H1 (cell line): ENCODE results near the gene NR1I3. TPM values are rescaled to one million over a fixed set of nuclear protein-coding genes. Genes with fewer than 3 reads are reported as not detected.

Source experiments
- BCL11A ChIP-seq, 2 experiments: IDR thresholded peaks; one replicate each; pipeline ENCODE4 v1.6.1; 2011; ENCODE audit warnings: low read depth in 2 of 2, low read length in 2 of 2, mild to moderate bottlenecking in 2 of 2
- BRCA1 ChIP-seq: IDR thresholded peaks from 2 replicates; pipeline ENCODE4 v1.6.1; 2012; ENCODE audit warnings: low read depth, low read length, improper control_type of control experiment
- CBX8 ChIP-seq: fragments of 300-800, 300-1000 bp; sonication (generic); IDR thresholded peaks from 2 replicates; pipeline ENCODE4 v1.7.1; 2016; ENCODE audit warnings: low read depth, low read length, borderline replicate concordance
- CREB1 ChIP-seq: IDR thresholded peaks from 2 replicates; pipeline ENCODE4 v1.6.1; 2012; ENCODE audit warnings: inconsistent platforms
- KDM1A ChIP-seq: fragments of 200-600, 300-600 bp; sonication (generic); IDR thresholded peaks from 2 replicates; pipeline ENCODE4 v1.7.1; 2016; ENCODE audit warnings: mild to moderate bottlenecking, low read length, borderline replicate concordance
- SP1 ChIP-seq: IDR thresholded peaks from 2 replicates; pipeline ENCODE4 v1.6.1; 2011; ENCODE audit warnings: low read depth, low read length
- SUZ12 ChIP-seq: fragments of 200-600 bp; sonication (generic); IDR thresholded peaks from 2 replicates; pipeline ENCODE4 v1.6.1; 2012; ENCODE audit warnings: mild to moderate bottlenecking, inconsistent platforms, low read length, moderate library complexity, mixed read lengths
- TBP ChIP-seq: IDR thresholded peaks from 2 replicates; pipeline ENCODE4 v1.6.1; 2011; ENCODE audit warnings: low read depth, low read length, improper control_type of control experiment
- polyA plus RNA-seq, 7 experiments: library from polyadenylated mRNA; depleted of rRNA in 3 of 7; stranded (reverse) in 5 of 7; unstranded in 2 of 7; fragments of >200 nt in 5 of 7; fragments of 200-250 nt in 2 of 7; gene quantifications; 1 replicate in 5 of 7; 2 replicates in 1 of 7; 4 replicates in 1 of 7; pipeline versions ENCODE4 v1.2.1 to v1.2.3, GENCODE V29; 2011 to 2013; ENCODE audit warnings: missing spikeins in 2 of 7, mixed read lengths in 2 of 7
- total RNA-seq: library from RNA; stranded (reverse); fragmentation: NEBNext Ultra II Directional; extraction: Animal tissue kit (Norgen Biotek cat#: 25700); gene quantifications from 2 replicates; pipeline ENCODE4 v1.2.1, GENCODE V29; 2021
- TF ChIP-seq, protein P1 (sequence below): IDR thresholded peaks from 2 replicates; pipeline ENCODE4 v1.6.1; 2011; ENCODE audit warnings: low read length, improper control_type of control experiment

Gene NR1I3
- total and polyA plus RNA-seq, 2 of the 8 experiments (the other 6 are each of a cell fraction or from before 2014, with no cell fraction given): not detected

DNA sequence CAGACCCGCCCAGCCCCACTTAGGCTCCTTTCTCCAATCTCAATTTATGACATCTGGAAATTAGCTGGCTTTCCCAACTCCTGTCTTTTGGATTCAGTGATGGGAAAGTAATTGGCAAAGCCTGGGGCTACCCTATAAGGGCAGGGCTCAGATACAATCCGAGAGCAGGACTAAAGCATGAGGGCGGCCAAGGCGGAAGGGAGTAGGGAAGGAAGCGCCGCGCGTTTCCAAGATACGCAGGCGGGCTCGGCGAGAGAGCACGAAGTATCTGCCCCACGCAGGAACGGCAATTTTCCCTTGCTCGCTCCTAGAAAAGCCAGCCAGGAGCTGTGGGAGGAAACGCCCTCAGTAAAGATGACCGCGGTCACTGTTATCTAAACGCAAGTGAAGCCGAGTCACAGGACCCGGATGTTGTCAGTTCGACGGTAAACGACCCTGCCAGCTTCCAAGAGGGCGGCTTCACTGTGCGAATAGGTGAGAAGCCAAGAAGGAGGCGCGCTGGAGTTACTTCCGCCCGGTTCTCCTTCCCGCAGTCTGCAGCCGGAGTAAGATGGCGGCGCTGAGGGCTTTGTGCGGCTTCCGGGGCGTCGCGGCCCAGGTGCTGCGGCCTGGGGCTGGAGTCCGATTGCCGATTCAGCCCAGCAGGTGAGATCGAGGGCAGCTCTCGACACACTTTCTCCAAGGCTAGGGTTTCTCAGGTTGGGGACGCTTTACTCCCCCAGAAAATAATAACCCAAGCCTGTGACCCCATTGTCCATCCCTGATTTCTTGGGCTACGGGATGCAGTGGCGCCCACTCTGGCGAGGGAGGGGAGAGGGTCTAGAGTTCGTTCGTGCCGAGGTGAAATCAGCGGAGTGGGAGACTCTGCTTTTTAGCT lies 35.9 kb downstream of the NR1I3 start, which contains the start of gene NDUFS2 (continued):
- TF ChIP-seq KDM1A (no peak), CREB1 (peak; percentile 80), SUZ12 (no peak), SP1 (0 out of 2 replicates have a peak, but pooled peaks have one; percentile 7), BRCA1 (peak; percentile 18; the same call in 1 of the 2 replicates), TBP (peak; percentile 94), CBX8 (no peak), BCL11A (IDR thresholded peaks at IDR 0.05; ENCODE audit: low read depth in 2 of 2, low read length in 2 of 2) (no peak)
- TF ChIP-seq, protein P1, sequence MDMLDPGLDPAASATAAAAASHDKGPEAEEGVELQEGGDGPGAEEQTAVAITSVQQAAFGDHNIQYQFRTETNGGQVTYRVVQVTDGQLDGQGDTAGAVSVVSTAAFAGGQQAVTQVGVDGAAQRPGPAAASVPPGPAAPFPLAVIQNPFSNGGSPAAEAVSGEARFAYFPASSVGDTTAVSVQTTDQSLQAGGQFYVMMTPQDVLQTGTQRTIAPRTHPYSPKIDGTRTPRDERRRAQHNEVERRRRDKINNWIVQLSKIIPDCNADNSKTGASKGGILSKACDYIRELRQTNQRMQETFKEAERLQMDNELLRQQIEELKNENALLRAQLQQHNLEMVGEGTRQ: 0 out of 2 replicates have a peak, but pooled peaks have one; percentile 6
